ENCODE results near the gene MEIG1. TPM values are rescaled to one million over a fixed set of nuclear protein-coding genes. Genes with fewer than 3 reads are reported as not detected.

Gene MEIG1
- total RNA-seq, 1 donor from 2014 or later: not detected

Other genes with a start within 250 kb of the MEIG1 start
- 62.7 TPM for gene FAM107B, start 184.5 kb upstream of the MEIG1 start, total RNA-seq
- 1.2 TPM for gene CDNF, start 121.4 kb upstream of the MEIG1 start, total RNA-seq
- gene HSPA14, start 121.1 kb upstream of the MEIG1 start, total RNA-seq: 8.6 TPM
- 17.9 TPM for gene MSANTD7, start 121.1 kb upstream of the MEIG1 start, total RNA-seq
- gene SUV39H2, start 80.5 kb upstream of the MEIG1 start, total RNA-seq: 23.1 TPM
- 50.2 TPM for gene DCLRE1C, start 5.3 kb upstream of the MEIG1 start, total RNA-seq
- gene OLAH, start 84.6 kb downstream of the MEIG1 start, total RNA-seq: 0.25 TPM
- gene ACBD7, start 129.4 kb downstream of the MEIG1 start, total RNA-seq: 11.8 TPM
- 5.4 TPM for gene RPP38, start 138.0 kb downstream of the MEIG1 start, total RNA-seq
- gene NMT2, start 209.3 kb downstream of the MEIG1 start, total RNA-seq: 47.9 TPM